Liver (tissue), 9 donors: Measurements from ENCODE around the gene RFT1. TPM values are rescaled to one million over a fixed set of nuclear protein-coding genes. Genes with fewer than 3 reads are reported as not detected.
"Not testable (repeated sequence)": the region's sequence is repeated elsewhere in the genome, so short reads cannot be mapped to it uniquely, and the experiment has no call there.

Source experiments
- DNase-seq: peaks from one replicate; pipeline ENCODE4 v3.0.0-alpha.2; 2017; ENCODE audit warnings: low spot score
- H3K27ac ChIP-seq, 2 donors: one replicate each; pipeline ENCODE4 v1.7.0; 2013; ENCODE audit warnings: inconsistent platforms in 2 of 2, low read length in 2 of 2, control low read depth in 1 of 2, low read depth in 1 of 2, mild to moderate bottlenecking in 1 of 2
- H3K27me3 ChIP-seq, 4 donors: one replicate each; pipeline versions ENCODE4 v1.6.1 to v1.7.0; 2013; ENCODE audit warnings: low read length in 3 of 4, inconsistent platforms in 1 of 4, mild to moderate bottlenecking in 1 of 4, moderate library complexity in 1 of 4; ENCODE audit not compliant: control insufficient read depth in 4 of 4, insufficient read depth in 4 of 4
- H3K36me3 ChIP-seq, 4 donors: one replicate each; pipeline versions ENCODE4 v1.6.1 to v1.7.0; 2013; ENCODE audit warnings: low read length in 3 of 4, mild to moderate bottlenecking in 3 of 4, low read depth in 1 of 4, moderate library complexity in 1 of 4; ENCODE audit not compliant: control insufficient read depth in 4 of 4, insufficient read depth in 3 of 4
- H3K4me1 ChIP-seq, 4 donors: one replicate each; pipeline versions ENCODE4 v1.6.1 to v1.7.0; 2013; ENCODE audit warnings: low read length in 3 of 4, mild to moderate bottlenecking in 3 of 4, moderate library complexity in 1 of 4; ENCODE audit not compliant: control insufficient read depth in 4 of 4, insufficient read depth in 4 of 4
- H3K4me3 ChIP-seq, 3 donors: one replicate each; pipeline versions ENCODE4 v1.6.1 to v1.7.0; 2013; ENCODE audit warnings: low read length in 3 of 3, control low read depth in 1 of 3, low read depth in 1 of 3, mild to moderate bottlenecking in 1 of 3
- H3K9ac ChIP-seq, 2 donors: one replicate each; pipeline ENCODE4 v1.7.0; 2013; ENCODE audit warnings: low read length in 2 of 2, mild to moderate bottlenecking in 2 of 2, moderate library complexity in 2 of 2, control low read depth in 1 of 2, low read depth in 1 of 2
- H3K9me3 ChIP-seq, 4 donors: one replicate each; pipeline versions ENCODE4 v1.6.1 to v1.7.0; 2013; ENCODE audit warnings: low read length in 3 of 4; ENCODE audit not compliant: control insufficient read depth in 4 of 4
- ATF3 ChIP-seq: IDR thresholded peaks from 2 replicates; pipeline ENCODE4 v1.6.1; 2016; ENCODE audit warnings: antibody characterized with exemption
- CTCF ChIP-seq: fragments of 150-350 bp; IDR thresholded peaks from 2 replicates; pipeline ENCODE4 v1.5.1; 2017; ENCODE audit warnings: improper control_type of control experiment, low read depth, low read length; ENCODE audit not compliant: missing input control
- EGR1 ChIP-seq, 2 donors: IDR thresholded peaks; 2 replicates each; pipeline ENCODE4 v1.6.1; 2016 to 2018; ENCODE audit warnings: antibody characterized with exemption in 2 of 2, low read depth in 2 of 2
- FOXA1 ChIP-seq: IDR thresholded peaks from 2 replicates; pipeline ENCODE4 v1.6.1; 2016; ENCODE audit warnings: antibody characterized with exemption
- GABPA ChIP-seq, 2 donors: IDR thresholded peaks in 1 of 2; conservative IDR thresholded peaks in 1 of 2; 2 replicates each; pipeline ENCODE4 v1.6.1; 2016; ENCODE audit warnings: antibody characterized with exemption in 2 of 2, mild to moderate bottlenecking in 1 of 2, moderate library complexity in 1 of 2
- HNF4A ChIP-seq, 2 donors: conservative IDR thresholded peaks; 2 replicates each; pipeline ENCODE4 v1.6.1; 2016; ENCODE audit warnings: antibody characterized with exemption in 2 of 2, mild to moderate bottlenecking in 2 of 2
- HNF4G ChIP-seq: IDR thresholded peaks from 2 replicates; pipeline ENCODE4 v1.6.1; 2016; ENCODE audit warnings: antibody characterized with exemption
- MAX ChIP-seq: IDR thresholded peaks from 2 replicates; pipeline ENCODE4 v1.6.1; 2016; ENCODE audit warnings: antibody characterized with exemption
- NR2F2 ChIP-seq: IDR thresholded peaks from 2 replicates; pipeline ENCODE4 v1.6.1; 2016; ENCODE audit warnings: antibody characterized with exemption
- RAD21 ChIP-seq, 2 donors: IDR thresholded peaks; 2 replicates each; pipeline ENCODE4 v1.6.1; 2016; ENCODE audit warnings: antibody characterized with exemption in 2 of 2, mild to moderate bottlenecking in 2 of 2
- REST ChIP-seq: IDR thresholded peaks from 2 replicates; pipeline ENCODE4 v1.6.1; 2016; ENCODE audit warnings: antibody characterized with exemption, mild to moderate bottlenecking
- RXRA ChIP-seq, 2 donors: IDR thresholded peaks; 2 replicates each; pipeline ENCODE4 v1.6.1; 2017 to 2018; ENCODE audit warnings: antibody characterized with exemption in 2 of 2, mild to moderate bottlenecking in 1 of 2
- SP1 ChIP-seq: IDR thresholded peaks from 2 replicates; pipeline ENCODE4 v1.6.1; 2018; ENCODE audit warnings: antibody characterized with exemption, mild to moderate bottlenecking
- TAF1 ChIP-seq: conservative IDR thresholded peaks from 2 replicates; pipeline ENCODE4 v1.6.1; 2016; ENCODE audit warnings: antibody characterized with exemption, mild to moderate bottlenecking
- YY1 ChIP-seq: IDR thresholded peaks from 2 replicates; pipeline ENCODE4 v1.6.1; 2016; ENCODE audit warnings: antibody characterized with exemption, mild to moderate bottlenecking
- WGBS: extraction: QIAGEN DNeasy Blood & Tissue Kit; methylation state at CpG from one replicate; pipeline ENCODE4 v1.1.7; 2013; 5-methylcytosine and 5-hydroxymethylcytosine counted together
- polyA plus RNA-seq, 2 donors: library from polyadenylated mRNA; stranded (reverse) in 1 of 2; unstranded in 1 of 2; fragments of 200-250 nt in 1 of 2; fragments of >200 nt in 1 of 2; fragmentation: Nextera tagmentation in 1 of 2; extraction: Ambion mirVana in 1 of 2; gene quantifications; one replicate each; pipeline versions ENCODE4 v1.2.1 to v1.2.3, GENCODE V29; 2013 to 2015
- total RNA-seq, 2 donors: library from RNA; depleted of rRNA; stranded (reverse); fragments of >200 nt; gene quantifications; one replicate each; pipeline ENCODE4 v1.2.3, GENCODE V29; 2014
- donor health status: healthy.
- donor health status: healthy.
- donor health status: healthy.
- donor health status: healthy.
- donor health status: healthy.

The RFT1 gene
- total and polyA plus RNA-seq, 4 donors, result 8.0 to 12.6 (median 11.8) TPM

- Histone ChIP-seq H3K9ac (no peak overlapping the region), H3K4me3 (no peak overlapping the region), H3K9me3 (no peaks in the 10 kb centered on the region), H3K27ac (no peak overlapping the region), H3K27me3 (no peaks in the 10 kb centered on the region), H3K36me3 (no peaks in the 10 kb centered on the region), H3K4me1 (peaks cover 0 to 1% (median 0%) of the 10 kb centered on the region in 4 donors)
- TF ChIP-seq HNF4G (no peak), TAF1 (no peak), GABPA (IDR thresholded peaks at IDR 0.05 in 1 of 2, conservative IDR thresholded peaks at IDR 0.05 in 1 of 2) (no peak)
- no peak for DNase-seq
- 98% methylated on average over 2 of the region's 2 CpGs for WGBS
Measured at GRCh38 chr3:53062905-53063304, 67.3 kb downstream of the RFT1 start.

- no peak for DNase-seq
- WGBS, result 97% methylated on average over 2 of the region's 2 CpGs
- H3K36me3 ChIP-seq, result no peaks in the 10 kb centered on the region
- TF ChIP-seq NR2F2 (no peak), RAD21 (IDR thresholded peaks at IDR 0.05) (peak; percentile 22 to 75), CTCF (peak; percentile 33), RXRA (IDR thresholded peaks at IDR 0.05) (no peak), FOXA1 (no peak), HNF4A (conservative IDR thresholded peaks at IDR 0.05) (no peak)
- no peak overlapping the region for H3K9ac ChIP-seq
- H3K27ac ChIP-seq, result no peak overlapping the region
- no peaks in the 10 kb centered on the region for H3K27me3 ChIP-seq
- H3K4me1 ChIP-seq, result peaks cover 0 to 1% (median 0%) of the 10 kb centered on the region in 4 donors
- no peaks in the 10 kb centered on the region for H3K9me3 ChIP-seq
- H3K4me3 ChIP-seq, result no peak overlapping the region
Measured at GRCh38 chr3:53056442-53056841, 73.8 kb downstream of the RFT1 start.

- H3K4me1 ChIP-seq, H3K27me3 ChIP-seq, H3K27ac ChIP-seq, DNase-seq, H3K4me3 ChIP-seq, H3K9me3 ChIP-seq, H3K36me3 ChIP-seq, H3K9ac ChIP-seq: not testable (repeated sequence)
- whole genome bisulfite sequencing, result 80% methylated on average over 7 of the region's 7 CpGs
Measured at GRCh38 chr3:53054233-53054632, 76.0 kb downstream of the RFT1 start.

- H3K9ac ChIP-seq, result no peak overlapping the region
- no peaks in the 10 kb centered on the region for H3K27me3 ChIP-seq
- no peak for TF ChIP-seq YY1
- TF ChIP-seq TAF1, result no peak
- TF ChIP-seq ATF3, result no peak
- TF ChIP-seq HNF4A (conservative IDR thresholded peaks at IDR 0.05), result no peak
- no peak for TF ChIP-seq CTCF
- TF ChIP-seq HNF4G, result no peak
- TF ChIP-seq GABPA (IDR thresholded peaks at IDR 0.05 in 1 of 2, conservative IDR thresholded peaks at IDR 0.05 in 1 of 2), result no peak
- TF ChIP-seq RAD21 (IDR thresholded peaks at IDR 0.05), result no peak
- no peak for TF ChIP-seq RXRA (IDR thresholded peaks at IDR 0.05)
- TF ChIP-seq MAX, result no peak
- TF ChIP-seq SP1, result no peak
- no peak for TF ChIP-seq REST
- TF ChIP-seq FOXA1, result no peak
- TF ChIP-seq NR2F2, result no peak
- TF ChIP-seq EGR1 (IDR thresholded peaks at IDR 0.05; ENCODE audit: low read depth in 2 of 2), result no peak
- no peak overlapping the region for H3K27ac ChIP-seq
- 90% methylated on average over 2 of the region's 2 CpGs for WGBS
- no peaks in the 10 kb centered on the region for H3K4me1 ChIP-seq
- H3K4me3 ChIP-seq, result no peak overlapping the region
- H3K36me3 ChIP-seq, result no peaks in the 10 kb centered on the region
- DNase-seq, result no peak
- H3K9me3 ChIP-seq, result no peaks in the 10 kb centered on the region
Measured at GRCh38 chr3:53051929-53052328, 78.3 kb downstream of the RFT1 start.
